Fibroblast of skin of scalp (primary cell): ENCODE results near the gene CYTH3.
"Not testable (repeated sequence)": the region's sequence is repeated elsewhere in the genome, so short reads cannot be mapped to it uniquely, and the experiment has no call there.

ENCODE experiments used
- DNase-seq: peaks from one replicate; pipeline ENCODE4 v3.0.0-alpha.2; 2013

The CYTH3 gene

GRCh38 chr7:6165521-6166320 lies 106.7 kb downstream of the CYTH3 start:
- DNase-seq: no peak

- no peak for DNase-seq
Observed at GRCh38 chr7:6165075-6165474, 107.3 kb downstream of the CYTH3 start.

GRCh38 chr7:6164491-6164890 lies 107.9 kb downstream of the CYTH3 start:
- DNase-seq: no peak

GRCh38 chr7:6164010-6164409 lies 108.4 kb downstream of the CYTH3 start:
- no peak for DNase-seq

- DNase-seq: no peak
Observed at GRCh38 chr7:6163402-6163801, 109.0 kb downstream of the CYTH3 start.

GRCh38 chr7:6162650-6163366 lies 109.6 kb downstream of the CYTH3 start:
- no peak for DNase-seq

GRCh38 chr7:6162331-6162620 lies 110.1 kb downstream of the CYTH3 start:
- DNase-seq: no peak

GRCh38 chr7:6161463-6162330 lies 110.7 kb downstream of the CYTH3 start:
- DNase-seq: no peak

- peak; percentile 87 for DNase-seq
Observed at GRCh38 chr7:6160191-6160623, 112.2 kb downstream of the CYTH3 start.

- no peak for DNase-seq
Observed at GRCh38 chr7:6159524-6160031, 112.8 kb downstream of the CYTH3 start.

GRCh38 chr7:6159097-6159483 lies 113.3 kb downstream of the CYTH3 start:
- DNase-seq: no peak

GRCh38 chr7:6158424-6159096 lies 113.9 kb downstream of the CYTH3 start:
- no peak for DNase-seq

GRCh38 chr7:6157685-6158423 lies 114.6 kb downstream of the CYTH3 start:
- no peak for DNase-seq

- DNase-seq: no peak
Observed at GRCh38 chr7:6156734-6157133, 115.7 kb downstream of the CYTH3 start.

- no peak for DNase-seq
Observed at GRCh38 chr7:6155596-6155995, 116.8 kb downstream of the CYTH3 start.

GRCh38 chr7:6154542-6155404 lies 117.7 kb downstream of the CYTH3 start:
- DNase-seq: no peak

GRCh38 chr7:6153646-6154541 lies 118.5 kb downstream of the CYTH3 start:
- DNase-seq: no peak

GRCh38 chr7:6151994-6152735 lies 120.3 kb downstream of the CYTH3 start:
- DNase-seq: no peak

GRCh38 chr7:6151527-6151926 lies 120.9 kb downstream of the CYTH3 start:
- not testable (repeated sequence) for DNase-seq
